Natural killer cell (primary cell): ENCODE data around the gene DDOST. TPM values are rescaled to one million over a fixed set of nuclear protein-coding genes. Genes with fewer than 3 reads are reported as not detected.

Experiments used
- ATAC-seq, 3 donors: fragments of 150-1000 bp in 2 of 3; fragments of 200-7000 bp in 1 of 3; cut with Tn5 transposase; 1 replicate in 1 of 3; 2 replicates in 2 of 3; pipeline ENCODE4 v1.10.0; 2021; ENCODE audit warnings: mild to moderate bottlenecking in 2 of 3, moderate library complexity in 2 of 3
- DNase-seq, 2 donors: peaks; one replicate each; pipeline versions ENCODE4 v3.0.0 to v3.0.0-alpha.2; 2013 to 2021; ENCODE audit warnings: mixed read lengths in 1 of 2
- H3K27ac ChIP-seq: one replicate; pipeline ENCODE4 v1.5.1; 2013; ENCODE audit warnings: mild to moderate bottlenecking, low read length
- H3K27me3 ChIP-seq: one replicate; pipeline ENCODE4 v1.6.1; 2013; ENCODE audit warnings: low read length; ENCODE audit not compliant: control insufficient read depth, insufficient read depth
- H3K36me3 ChIP-seq: one replicate; pipeline ENCODE4 v1.6.1; 2013; ENCODE audit warnings: low read length; ENCODE audit not compliant: control insufficient read depth, insufficient read depth
- H3K4me1 ChIP-seq: one replicate; pipeline ENCODE4 v1.6.1; 2013; ENCODE audit warnings: low read length; ENCODE audit not compliant: control insufficient read depth, insufficient read depth
- H3K4me3 ChIP-seq: one replicate; pipeline ENCODE4 v1.5.1; 2013; ENCODE audit warnings: low read length
- H3K9me3 ChIP-seq: one replicate; pipeline ENCODE4 v1.6.1; 2013; ENCODE audit warnings: low read length; ENCODE audit not compliant: control insufficient read depth, insufficient read depth
- H3K27ac Mint-ChIP-seq, 2 donors: one replicate each; pipeline ENCODE4 v1.8.0; 2022; ENCODE audit warnings: mild to moderate bottlenecking in 2 of 2, mixed read lengths in 2 of 2, moderate library complexity in 1 of 2
- H3K27me3 Mint-ChIP-seq, 2 donors: one replicate each; pipeline ENCODE4 v1.8.0; 2022; ENCODE audit warnings: low read depth in 2 of 2, mixed read lengths in 2 of 2
- H3K36me3 Mint-ChIP-seq: one replicate; pipeline ENCODE4 v1.8.0; 2022; ENCODE audit warnings: mixed read lengths
- H3K4me1 Mint-ChIP-seq, 2 donors: one replicate each; pipeline ENCODE4 v1.8.0; 2022; ENCODE audit warnings: mixed read lengths in 2 of 2
- H3K4me3 Mint-ChIP-seq: one replicate; pipeline ENCODE4 v1.8.0; 2022; ENCODE audit warnings: mild to moderate bottlenecking, moderate library complexity, mixed read lengths
- H3K9me3 Mint-ChIP-seq, 2 donors: one replicate each; pipeline ENCODE4 v1.8.0; 2022; ENCODE audit warnings: mixed read lengths in 2 of 2
- CTCF ChIP-seq: fragments of 200-600 bp; IDR thresholded peaks from one replicate; pipeline ENCODE4 v1.8.0; 2022; ENCODE audit warnings: antibody characterized with exemption
- WGBS: methylation state at CpG from one replicate; pipeline ENCODE4 v1.1.7; 2013; ENCODE audit warnings: missing lambda C conversion rate; ENCODE audit not compliant: insufficient coverage; 5-methylcytosine and 5-hydroxymethylcytosine counted together
- intact Hi-C: fragments of 100-400 bp; cut with micrococcal nuclease; formaldehyde crosslinking; loops from one replicate; pipeline ENCODE4 v1.14.2; 2022
- total RNA-seq, 4 donors: library from RNA; stranded (reverse); fragments of 120-200 nt in 1 of 4; gene quantifications; one replicate each; pipeline versions ENCODE4 v1.2.3 to v1.2.4, GENCODE V29; 2013 to 2022

Gene DDOST
- total RNA-seq, 3 donors from 2014 or later (not counting 1 experiment from before 2014, with no cell fraction given) = 137 to 158 (median 153) TPM

- Mint-ChIP-seq H3K36me3 (no peaks in the 10 kb centered on the region), H3K27ac (no peak overlapping the region)
- WGBS = 86% methylated on average over 26 of the region's 26 CpGs
These were observed 25.9 kb upstream of the DDOST start for GRCh38 chr1:20686883-20687725.

GRCh38 chr1:20685741-20686140, 24.6 kb upstream of the DDOST start:
- WGBS = 90% methylated on average over 10 of the region's 12 CpGs
- no peak overlapping the region for H3K27ac ChIP-seq
- intact Hi-C loops = no loop called here
- DNase-seq (no peak), ATAC-seq (no peak)
- Mint-ChIP-seq H3K36me3 (no peaks in the 10 kb centered on the region), H3K27ac (no peak overlapping the region), H3K4me3 (no peak overlapping the region), H3K4me1 (no peaks in the 10 kb centered on the region), H3K9me3 (no peaks in the 10 kb centered on the region), H3K27me3 (no peaks in the 10 kb centered on the region)
- TF ChIP-seq CTCF = no peak
- no peaks in the 10 kb centered on the region for H3K36me3 ChIP-seq
- no peaks in the 10 kb centered on the region for H3K27me3 ChIP-seq
- peaks cover 9% of the 10 kb centered on the region for H3K4me1 ChIP-seq
- H3K9me3 ChIP-seq = no peaks in the 10 kb centered on the region
- no peak overlapping the region for H3K4me3 ChIP-seq

More at GRCh38 chr1:20686883-20687725, 25.9 kb upstream of the DDOST start:
- Histone ChIP-seq H3K27ac (no peak overlapping the region), H3K36me3 (no peaks in the 10 kb centered on the region), H3K4me3 (no peak overlapping the region), H3K4me1 (peaks cover 9% of the 10 kb centered on the region), H3K9me3 (no peaks in the 10 kb centered on the region), H3K27me3 (no peaks in the 10 kb centered on the region)
- intact Hi-C loops = no loop called here
- H3K4me3 Mint-ChIP-seq = no peak overlapping the region
- no peak for ATAC-seq
- no peak for TF ChIP-seq CTCF
- H3K27me3 Mint-ChIP-seq = no peaks in the 10 kb centered on the region
- no peaks in the 10 kb centered on the region for H3K9me3 Mint-ChIP-seq
- DNase-seq = no peak
- H3K4me1 Mint-ChIP-seq = no peaks in the 10 kb centered on the region

- peaks cover 9% of the 10 kb centered on the region for H3K4me1 ChIP-seq
- H3K36me3 ChIP-seq = no peaks in the 10 kb centered on the region
- no peak for DNase-seq
- H3K27me3 ChIP-seq = no peaks in the 10 kb centered on the region
- no peak for TF ChIP-seq CTCF
- ATAC-seq = no peak
- no peak overlapping the region for H3K4me3 ChIP-seq
- Mint-ChIP-seq H3K4me1 (no peaks in the 10 kb centered on the region), H3K27me3 (no peaks in the 10 kb centered on the region), H3K4me3 (no peak overlapping the region), H3K27ac (no peak overlapping the region), H3K9me3 (no peaks in the 10 kb centered on the region), H3K36me3 (no peaks in the 10 kb centered on the region)
- intact Hi-C loops = no loop called here
- no peaks in the 10 kb centered on the region for H3K9me3 ChIP-seq
- no peak overlapping the region for H3K27ac ChIP-seq
- 91% methylated on average over 19 of the region's 21 CpGs for WGBS
These were observed 24.0 kb upstream of the DDOST start for GRCh38 chr1:20685099-20685662.
